GM12872 (cell line): Measurements from ENCODE around the gene PDZD2.
A peak's percentile ranks its signal among the peaks of the same experiment; 100 is the strongest.

ENCODE experiments used
- CTCF ChIP-seq: IDR thresholded peaks from 3 replicates; pipeline ENCODE4 v1.5.1; 2011; ENCODE audit warnings: low read depth, mild to moderate bottlenecking, low read length, moderate library complexity; ENCODE audit not compliant: insufficient read depth

The PDZD2 gene

DNA sequence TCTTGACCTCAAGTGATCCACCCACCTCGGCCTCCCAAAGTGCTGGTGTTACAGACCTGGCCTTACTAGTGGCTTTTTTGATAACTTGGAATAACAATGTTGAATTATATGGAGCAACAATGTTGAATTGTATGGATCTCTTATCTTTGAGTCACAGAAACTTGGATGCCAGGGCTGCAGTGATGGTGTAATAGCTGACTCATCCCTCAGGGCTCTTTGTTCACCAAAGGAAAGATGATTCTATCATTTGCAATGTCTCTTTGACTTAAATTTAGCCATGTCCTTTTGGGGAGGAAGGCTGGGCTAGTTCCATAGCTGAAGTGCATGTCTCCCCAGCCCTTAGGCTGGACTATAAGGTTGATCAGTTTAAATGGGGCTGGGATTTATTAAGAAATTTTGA lies 172.3 kb downstream of the PDZD2 start:
- TF ChIP-seq CTCF, result no peak

DNA sequence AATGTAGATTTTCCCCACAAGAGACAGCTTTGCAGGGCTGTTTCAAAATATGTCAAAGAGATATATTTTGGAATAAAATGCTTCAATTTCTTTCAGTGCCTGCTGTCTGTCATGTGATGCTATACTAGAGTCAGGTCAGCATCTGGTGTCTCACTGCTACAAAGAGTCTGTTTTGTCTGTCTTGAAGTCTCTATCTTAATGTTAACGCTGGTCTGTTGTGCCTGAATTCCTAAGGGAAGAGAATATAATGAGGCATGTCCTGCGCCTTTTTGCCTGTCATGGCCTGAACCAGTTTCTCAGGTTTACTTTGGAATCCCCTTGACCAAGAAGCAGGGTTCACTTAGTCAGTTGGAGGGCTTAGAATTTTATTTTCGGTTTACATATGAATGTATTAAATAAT lies 176.4 kb downstream of the PDZD2 start:
- TF ChIP-seq CTCF, result no peak

DNA sequence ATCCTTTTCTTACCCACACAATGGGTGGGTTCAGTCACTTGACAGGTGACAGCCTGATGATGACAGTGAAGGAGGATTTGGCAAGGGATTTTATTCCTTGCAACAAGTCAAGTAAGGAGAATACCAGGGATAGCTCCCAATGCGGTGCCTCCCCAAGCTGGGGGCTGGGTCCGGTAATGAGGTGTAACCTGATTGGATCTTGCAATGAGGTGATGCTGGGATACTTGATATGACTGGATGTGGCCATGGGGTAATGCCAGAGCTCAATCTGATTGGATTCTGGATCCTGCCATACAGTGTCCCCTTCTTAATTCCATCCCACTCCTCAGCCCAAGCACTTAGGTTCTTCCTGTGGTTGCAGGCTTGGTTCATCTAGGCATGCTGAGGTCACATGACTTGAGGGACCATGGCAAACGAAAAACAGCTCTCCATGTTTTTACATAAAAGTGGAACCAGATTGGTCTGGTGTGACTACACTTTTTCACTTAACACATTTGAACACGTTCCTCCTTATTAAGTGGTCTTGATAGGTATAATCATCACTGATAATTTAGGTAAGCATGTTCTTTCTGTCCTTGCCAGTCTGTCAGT lies 181.1 kb downstream of the PDZD2 start:
- no peak for TF ChIP-seq CTCF

DNA sequence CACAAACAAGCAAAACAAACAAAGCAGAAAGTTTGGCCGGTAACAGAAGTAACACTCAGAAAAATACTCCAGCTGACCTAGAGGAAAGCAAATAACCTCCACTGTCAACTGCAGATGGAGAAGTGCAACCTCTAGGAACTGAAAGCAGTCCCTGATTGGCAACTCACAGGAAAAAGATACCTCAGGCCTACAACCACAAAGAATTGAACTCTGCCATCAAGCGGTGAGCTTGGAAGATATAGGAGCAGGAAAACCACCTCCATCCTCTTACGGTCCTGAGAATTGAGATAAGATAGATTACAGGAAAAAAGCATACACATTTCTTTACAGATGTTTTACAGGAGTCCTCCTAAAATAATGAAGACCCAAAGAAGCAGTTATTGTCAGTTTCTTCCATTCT lies 184.5 kb downstream of the PDZD2 start:
- TF ChIP-seq CTCF, result no peak

DNA sequence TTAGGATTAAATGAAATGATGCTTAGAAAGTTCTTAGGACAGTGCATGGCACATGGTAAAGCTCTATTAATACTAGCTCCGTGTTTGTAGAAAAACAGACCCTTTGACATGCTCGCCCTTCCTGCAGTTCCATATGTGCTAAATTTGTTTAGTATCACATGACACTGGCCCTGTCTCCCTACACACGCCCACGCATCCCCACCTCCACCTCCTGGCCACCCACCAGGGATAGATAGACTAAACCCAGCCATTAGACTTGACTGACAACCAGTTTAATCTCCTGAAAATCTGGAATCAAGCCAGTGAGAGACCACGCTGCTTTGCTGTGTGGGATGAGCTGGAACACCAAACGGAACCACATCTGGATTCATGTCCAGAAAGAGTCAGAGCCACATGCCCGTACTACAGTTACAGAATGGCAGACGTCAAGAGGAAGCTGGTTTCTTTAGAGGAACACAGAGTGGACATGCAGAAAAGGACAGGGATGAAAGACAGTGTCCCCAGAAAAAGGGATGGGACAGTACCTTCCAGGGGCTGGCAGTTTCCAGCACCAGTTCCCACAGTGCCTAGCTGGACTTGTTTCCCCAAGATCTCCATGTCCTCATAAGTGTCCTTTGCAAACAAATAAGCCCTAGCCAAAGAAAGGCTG lies 186.1 kb downstream of the PDZD2 start:
- no peak for TF ChIP-seq CTCF

DNA sequence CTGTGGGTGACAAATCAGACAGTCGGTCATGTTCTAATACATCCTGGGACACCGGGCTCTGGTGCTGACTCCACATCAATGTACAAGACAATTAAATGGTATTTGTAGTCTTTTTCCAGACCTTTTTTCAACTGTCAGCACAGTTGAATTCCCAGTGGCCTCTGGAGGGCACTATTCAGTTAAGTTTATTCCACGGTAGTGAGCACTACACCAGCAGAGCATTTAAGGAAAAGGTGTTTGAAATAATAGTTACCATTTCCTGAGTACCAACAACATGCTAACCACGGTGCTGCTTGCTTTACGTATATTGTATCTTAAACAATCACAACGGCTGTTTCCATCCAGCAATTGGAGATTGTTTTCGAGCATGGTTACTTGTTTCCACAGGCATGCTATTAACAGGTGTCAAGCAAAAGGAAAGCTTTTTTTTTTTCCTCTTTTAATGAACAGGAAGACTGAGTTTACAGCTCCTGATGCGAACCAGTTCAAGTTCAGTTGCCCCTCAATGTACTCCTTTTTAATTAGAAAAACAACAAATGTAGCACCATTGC lies 186.7 kb downstream of the PDZD2 start:
- TF ChIP-seq CTCF, result peak; percentile 60; the same call in 2 of the 3 replicates

- TF ChIP-seq CTCF, result no peak
These were observed 188.9 kb downstream of the PDZD2 start for GRCh38 chr5:31827867-31828266.
